ENCODE measurements around the gene PHOSPHO2.
"Not testable (repeated sequence)": the region's sequence is repeated elsewhere in the genome, so short reads cannot be mapped to it uniquely, and the experiment has no call there.

Gene PHOSPHO2

GRCh38 chr2:169683425-169684134 is 10.7 kb upstream of the PHOSPHO2 start:
- DNase-seq: no peak
- intact Hi-C loops (cut with DNase I): no loop called here

DNA sequence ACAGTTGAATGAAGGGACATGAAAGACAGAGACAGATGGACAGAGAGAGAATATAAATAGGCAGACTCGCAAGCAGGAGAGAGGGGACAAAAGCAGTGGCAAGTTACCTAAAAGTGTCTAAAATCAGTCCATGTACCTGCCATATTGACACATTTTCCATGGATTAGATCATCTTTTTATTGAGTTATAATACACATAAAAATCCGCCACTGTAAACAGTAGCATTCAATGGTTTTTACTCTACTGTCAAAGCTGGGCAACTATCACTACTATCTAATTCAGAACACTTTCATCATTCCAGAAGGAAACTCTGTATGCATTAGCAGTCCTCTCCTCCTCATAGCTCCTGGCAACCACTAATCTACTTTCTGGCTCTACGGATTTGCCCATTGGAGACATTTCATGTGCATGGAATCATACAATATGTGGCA is 10.1 kb upstream of the PHOSPHO2 start:
- intact Hi-C loops (cut with DNase I): no loop called here

DNA sequence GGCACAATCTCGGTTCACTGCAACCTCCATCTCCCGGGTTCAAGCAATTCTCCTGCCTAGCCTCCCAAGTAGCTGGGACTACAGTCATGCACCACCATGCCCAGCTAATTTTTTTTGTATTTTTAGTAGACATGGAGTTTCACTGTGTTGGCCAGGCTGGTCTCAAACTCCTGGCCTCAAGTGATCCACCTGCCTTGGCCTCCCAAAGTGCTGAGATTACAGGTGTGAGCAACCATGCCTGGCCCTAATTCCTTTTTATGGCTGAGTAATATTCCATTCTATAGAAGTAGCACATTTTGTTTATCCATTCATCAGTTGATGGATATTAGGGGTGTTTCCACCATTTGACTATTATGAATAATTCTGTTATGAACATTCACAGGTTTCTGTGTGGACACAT is 9.6 kb upstream of the PHOSPHO2 start:
- intact Hi-C loops (cut with DNase I); DNase-seq: not testable (repeated sequence)

More for the DNA sequence above, 10.1 kb upstream of the PHOSPHO2 start:
- DNase-seq: no peak

DNA sequence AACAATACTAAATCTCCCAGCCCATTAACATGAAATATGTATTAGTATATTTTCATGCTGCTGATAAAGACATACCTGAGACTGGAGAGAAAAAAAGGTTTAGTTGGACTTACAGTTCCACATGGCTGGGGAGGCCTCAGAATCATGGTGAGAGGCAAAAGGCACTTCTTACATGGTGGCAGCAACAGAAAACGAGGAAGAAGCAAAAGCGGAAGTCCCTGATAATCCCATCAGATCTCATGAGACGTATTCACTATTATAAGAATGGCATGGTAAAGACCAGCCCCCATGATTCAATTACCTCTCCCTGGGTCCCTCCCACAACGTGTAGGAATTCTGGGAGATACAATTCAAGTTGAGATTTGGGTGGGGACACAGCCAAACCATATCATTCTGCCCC is 7.4 kb upstream of the PHOSPHO2 start:
- intact Hi-C loops (cut with DNase I); DNase-seq: not testable (repeated sequence)

- DNase-seq; intact Hi-C loops (cut with DNase I): not testable (repeated sequence)
Observed at GRCh38 chr2:169687943-169688342, 6.3 kb upstream of the PHOSPHO2 start.

DNA sequence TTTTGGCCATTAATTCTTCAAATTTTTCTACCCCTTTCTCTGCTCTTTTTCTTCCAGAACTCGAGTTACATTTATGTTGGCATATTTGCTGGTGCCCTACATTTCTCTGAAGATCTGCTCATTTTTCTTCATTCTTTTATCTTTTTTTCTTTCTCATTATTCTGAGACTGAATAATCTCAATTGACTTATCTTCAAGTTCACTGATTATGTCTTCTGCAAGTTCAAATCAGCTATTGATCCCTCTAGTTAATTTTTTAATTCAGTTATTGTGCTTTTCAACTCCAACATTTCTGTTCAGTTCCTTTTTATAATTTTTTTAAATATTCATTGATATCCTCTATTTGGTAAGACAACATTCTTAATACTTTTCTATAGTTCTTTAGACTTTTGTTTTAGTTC is 3.3 kb upstream of the PHOSPHO2 start:
- DNase-seq: no peak
- intact Hi-C loops (cut with DNase I): loop anchor here (10.0 kb wide), 1 partner anchor 106 kb away; the partner anchor contains the start of gene PPIG

DNA sequence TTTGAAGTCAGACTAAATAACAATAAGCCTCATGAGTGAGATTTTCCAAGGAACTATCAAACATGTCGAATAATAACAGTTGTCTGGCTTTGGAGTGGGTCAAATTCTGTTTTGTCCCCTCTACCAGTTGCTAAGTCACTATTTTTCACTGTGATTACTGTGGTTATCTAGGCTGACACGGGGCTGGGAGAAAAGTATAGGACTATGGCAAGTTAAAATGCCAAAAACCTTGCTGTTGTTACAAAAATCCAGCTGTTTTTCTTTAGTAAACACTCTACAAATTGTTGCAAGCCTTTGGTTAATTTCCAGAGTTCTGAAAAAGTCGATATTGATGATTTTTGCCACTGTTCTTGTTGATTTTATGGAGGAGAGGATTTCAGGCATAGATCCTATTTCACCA is 1.6 kb upstream of the PHOSPHO2 start:
- DNase-seq: no peak
- intact Hi-C loops (cut with DNase I): loop anchor here (10.0 kb wide), 1 partner anchor 108 kb away; the partner anchor contains the start of gene PPIG

DNA sequence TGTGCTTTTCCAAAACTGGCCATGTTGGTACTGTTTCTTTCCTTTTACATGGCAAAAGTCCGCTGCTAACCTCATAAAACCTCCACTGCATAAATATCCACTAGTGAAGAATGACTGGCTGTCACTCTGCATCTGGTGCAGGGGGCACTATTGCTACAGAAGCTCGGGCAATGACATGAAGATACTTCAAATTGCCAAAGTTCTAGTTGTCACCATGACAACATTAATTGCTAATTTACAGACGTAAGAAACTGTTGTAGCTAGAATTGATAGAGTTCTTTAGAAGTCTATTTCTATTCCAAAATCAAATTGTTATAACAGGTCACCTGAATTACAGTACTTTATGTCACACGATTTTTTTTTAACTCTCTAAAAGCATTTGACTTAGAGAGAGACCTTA is 909 bp upstream of the PHOSPHO2 start:
- DNase-seq: peak in 2 of 10 donors; percentile 11 to 28
- intact Hi-C loops (cut with DNase I): loop anchor here (10.0 kb wide), 1 partner anchor 109 kb away; the partner anchor contains the start of gene PPIG

DNA sequence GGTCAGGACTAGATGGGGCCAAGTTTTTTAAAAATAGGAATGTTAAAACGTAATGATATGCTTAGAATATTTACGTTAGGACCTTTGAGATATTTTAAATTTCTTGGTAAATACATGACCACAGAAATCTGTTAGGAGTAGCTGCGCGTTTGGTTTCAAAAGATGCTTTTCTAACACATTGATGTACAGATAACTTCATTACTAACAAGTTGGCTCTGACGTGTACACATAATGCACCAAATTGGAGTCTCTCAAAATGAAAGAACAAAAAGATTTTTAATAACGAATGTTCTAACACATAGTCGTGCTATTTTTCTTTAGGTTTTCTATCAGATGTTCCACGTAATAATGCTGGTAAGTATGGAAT is 608 bp downstream of the PHOSPHO2 start:
- no peak for DNase-seq
- intact Hi-C loops (cut with DNase I): loop anchor here (10.0 kb wide), 1 partner anchor 110 kb away; the partner anchor contains the start of gene PPIG

DNA sequence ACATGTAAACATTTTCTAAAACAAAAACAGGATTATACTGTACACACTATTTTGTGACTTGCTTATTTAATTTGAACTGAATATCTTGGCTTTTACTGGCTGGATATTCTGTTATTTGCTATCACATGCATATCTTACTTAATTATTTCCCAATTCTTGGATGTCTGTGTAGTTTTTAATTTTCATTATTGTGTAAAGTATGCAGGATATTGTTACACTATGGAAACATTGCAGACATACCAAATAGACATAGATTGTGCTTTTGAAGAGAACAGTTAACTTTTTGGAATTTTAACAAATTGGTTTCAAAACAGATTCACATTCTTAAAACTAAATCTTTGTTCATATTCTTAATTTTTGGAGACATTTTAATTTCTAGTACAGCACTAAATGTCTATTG is 2.1 kb downstream of the PHOSPHO2 start:
- DNase-seq: no peak
- intact Hi-C loops (cut with DNase I): loop anchor here (10.0 kb wide), 1 partner anchor 112 kb away; the partner anchor contains the start of gene PPIG

DNA sequence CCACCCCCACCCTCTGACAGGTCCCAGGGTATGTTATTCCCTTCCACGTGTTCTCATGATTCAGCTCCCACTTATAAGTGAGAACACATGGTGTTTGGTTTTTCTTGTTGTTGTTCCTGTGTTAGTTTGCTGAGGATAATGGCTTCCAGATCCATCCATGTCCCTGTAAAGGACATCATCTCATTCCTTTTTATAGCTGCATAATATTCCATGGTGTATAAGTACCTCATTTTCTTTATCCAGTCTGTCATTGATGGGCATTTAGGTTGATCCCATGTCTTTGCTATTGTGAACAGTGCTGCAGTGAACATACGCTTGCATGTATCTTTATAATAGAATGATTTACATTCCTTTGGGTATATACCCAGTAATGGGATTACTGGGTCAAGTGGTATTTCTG is 4.9 kb downstream of the PHOSPHO2 start:
- intact Hi-C loops (cut with DNase I): loop anchor here (10.0 kb wide), 1 partner anchor 114 kb away; the partner anchor contains the start of gene PPIG
- not testable (repeated sequence) for DNase-seq

GRCh38 chr2:169702996-169703395 is 8.7 kb downstream of the PHOSPHO2 start:
- no peak for DNase-seq
- intact Hi-C loops (cut with DNase I): no loop called here

- DNase-seq: no peak
- intact Hi-C loops (cut with DNase I): no loop called here
Observed at GRCh38 chr2:169704160-169704708, 10.0 kb downstream of the PHOSPHO2 start.

GRCh38 chr2:169705927-169706326 is 11.7 kb downstream of the PHOSPHO2 start:
- intact Hi-C loops (cut with DNase I): no loop called here
- no peak for DNase-seq

DNA sequence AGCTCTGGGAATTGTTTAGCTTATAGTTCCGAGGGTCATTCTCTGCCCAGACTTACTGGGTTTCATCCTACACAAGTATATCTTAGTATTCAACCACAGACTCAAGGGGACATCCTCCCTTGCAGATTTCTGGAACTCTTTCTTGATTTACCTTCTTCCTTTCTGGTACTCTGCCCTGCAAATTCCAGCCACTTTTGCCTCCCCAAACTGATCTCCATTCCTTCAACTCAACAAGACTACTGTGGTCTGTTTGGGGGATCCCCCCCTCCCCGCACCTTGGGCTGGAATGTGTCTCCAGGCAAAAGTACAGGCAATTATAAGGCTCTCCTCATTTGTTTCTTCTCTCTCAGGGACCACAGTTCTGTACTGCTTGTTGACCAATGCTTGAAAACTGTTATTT is 13.4 kb downstream of the PHOSPHO2 start:
- intact Hi-C loops (cut with DNase I): no loop called here
- no peak for DNase-seq

- DNase-seq: no peak
- intact Hi-C loops (cut with DNase I): no loop called here
Observed at GRCh38 chr2:169709331-169709730, 15.1 kb downstream of the PHOSPHO2 start.

DNA sequence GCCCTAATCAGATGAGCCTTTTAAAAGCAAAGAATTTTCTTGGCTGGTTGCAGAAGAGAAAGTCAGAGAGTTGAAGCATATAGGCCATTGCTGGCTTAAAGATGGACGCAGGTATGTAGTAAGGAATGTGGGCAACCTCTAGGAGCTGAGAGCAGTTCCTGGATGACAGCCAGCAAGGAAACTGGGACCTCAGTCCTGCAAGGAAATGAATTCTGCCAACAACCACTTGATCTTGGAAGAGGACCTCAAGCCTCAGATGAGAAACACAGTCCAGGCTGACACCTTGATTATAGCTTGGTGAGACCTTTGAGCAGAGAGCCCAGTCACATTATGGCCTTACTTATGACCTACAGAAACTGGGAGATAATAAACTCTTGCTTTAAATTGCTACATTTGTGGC is 15.7 kb downstream of the PHOSPHO2 start:
- intact Hi-C loops (cut with DNase I): no loop called here
- DNase-seq: peak in 1 of 10 donors; percentile 49

DNA sequence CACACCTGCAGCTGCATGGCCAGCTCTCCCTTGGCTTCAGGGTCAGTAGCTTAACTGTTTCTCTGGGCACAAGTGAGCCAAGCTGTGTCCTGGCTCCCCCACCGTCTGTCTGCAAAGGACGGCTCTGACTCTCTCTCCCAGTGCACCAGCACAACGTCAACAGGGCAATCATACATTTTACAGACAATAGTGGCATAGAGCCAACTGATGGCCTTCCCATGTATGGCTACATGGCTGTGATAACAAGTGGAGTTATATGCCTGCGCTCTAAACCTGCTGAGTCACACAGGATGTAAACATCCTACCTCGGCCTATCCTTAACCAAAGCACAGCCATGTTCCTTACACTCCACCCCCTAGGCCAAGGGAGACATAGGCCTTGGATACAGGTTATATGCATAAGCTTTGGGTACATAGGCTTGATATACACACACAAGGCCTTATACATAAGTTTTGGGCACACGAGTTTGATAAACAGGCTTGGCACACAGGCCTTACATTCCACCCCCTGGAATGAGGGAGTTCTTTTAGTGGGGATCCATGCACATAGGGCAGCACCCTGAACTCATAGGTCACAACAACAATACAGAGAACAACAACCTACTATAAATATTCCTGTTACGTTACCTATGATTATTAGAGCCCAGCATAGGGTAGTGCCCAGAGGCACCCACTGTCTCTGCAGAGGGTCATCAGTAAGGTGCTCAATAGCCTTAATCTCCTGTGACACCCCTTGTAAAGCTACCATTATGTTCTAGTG is 17.7 kb downstream of the PHOSPHO2 start:
- peak in 1 of 10 donors; percentile 24 for DNase-seq
- intact Hi-C loops (cut with DNase I): no loop called here

GRCh38 chr2:169712791-169713227 is 18.5 kb downstream of the PHOSPHO2 start:
- DNase-seq: peak in 1 of 10 donors; percentile 55
- intact Hi-C loops (cut with DNase I): no loop called here

DNA sequence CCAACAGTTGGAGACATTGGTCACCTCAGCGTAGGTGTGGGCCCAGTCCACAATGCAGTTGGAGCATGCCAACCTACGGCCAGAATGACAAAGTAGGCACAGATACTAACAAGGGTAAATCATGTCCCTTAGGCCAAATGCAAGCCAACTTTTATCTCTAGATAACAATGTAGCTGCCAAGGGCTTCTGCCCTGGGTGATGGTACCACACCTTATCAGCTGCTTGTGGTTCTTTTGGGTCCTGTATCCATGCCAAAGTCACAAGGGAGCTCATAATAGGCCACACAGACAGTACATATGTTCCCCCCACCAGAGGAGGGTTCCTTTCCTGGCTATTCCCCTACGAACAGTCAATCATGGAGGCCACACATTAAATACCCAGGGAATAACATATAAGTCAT is 19.1 kb downstream of the PHOSPHO2 start:
- peak in 1 of 10 donors; percentile 37 for DNase-seq
- intact Hi-C loops (cut with DNase I): no loop called here

DNA sequence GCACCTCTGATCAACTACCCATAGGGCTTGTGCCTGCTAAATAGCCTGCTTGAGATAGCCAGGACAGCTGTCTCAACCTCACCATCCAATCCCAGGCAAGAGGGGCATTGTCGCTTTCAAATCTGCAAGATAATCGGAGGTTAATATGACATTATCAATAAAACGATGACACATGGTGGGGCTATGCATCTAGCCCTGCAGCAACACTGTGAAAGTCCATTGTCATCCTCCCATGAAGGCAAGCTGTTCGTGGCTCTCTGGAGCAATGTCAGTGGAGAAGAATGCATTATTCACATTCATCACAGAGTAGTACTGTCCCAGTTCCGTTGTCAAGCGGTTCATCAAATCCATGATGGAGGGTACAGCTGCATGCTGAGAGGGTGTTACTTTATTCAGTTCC is 20.4 kb downstream of the PHOSPHO2 start:
- DNase-seq: peak in 2 of 10 donors; percentile 27 to 61
- intact Hi-C loops (cut with DNase I): no loop called here
